Heart right ventricle (tissue), 16 donors: Measurements from ENCODE around the gene IL1RAPL2. TPM values are rescaled to one million over a fixed set of nuclear protein-coding genes. Genes with fewer than 3 reads are reported as not detected.
"Not testable (repeated sequence)": the region's sequence is repeated elsewhere in the genome, so short reads cannot be mapped to it uniquely, and the experiment has no call there.

Experiments
- ATAC-seq, 8 donors: fragments of 200-7000 bp; cut with Tn5 transposase; one replicate each; pipeline ENCODE4 v1.9.1; 2020; ENCODE audit warnings: mild to moderate bottlenecking in 8 of 8, moderate library complexity in 8 of 8, moderate number of reproducible peaks in 1 of 8
- DNase-seq, 2 donors: peaks; one replicate each; pipeline ENCODE4 v3.0.0-alpha.2; 2020
- H3K27ac ChIP-seq, 10 donors: fragments of 200-600 bp; sonication (generic) in 2 of 10; one replicate each; pipeline versions ENCODE4 v1.5.0 to v1.8.0; 2020 to 2022; ENCODE audit warnings: mild to moderate bottlenecking in 3 of 10
- H3K27me3 ChIP-seq, 7 donors: fragments of 200-600 bp; one replicate each; pipeline ENCODE4 v1.8.0; 2021 to 2022; ENCODE audit warnings: mild to moderate bottlenecking in 2 of 7
- H3K36me3 ChIP-seq, 9 donors: fragments of 200-600 bp; sonication (generic) in 1 of 9; one replicate each; pipeline versions ENCODE4 v1.5.0 to v1.8.0; 2020 to 2022; ENCODE audit warnings: mild to moderate bottlenecking in 2 of 9
- H3K4me1 ChIP-seq, 9 donors: fragments of 200-600 bp; sonication (generic) in 1 of 9; one replicate each; pipeline versions ENCODE4 v1.5.0 to v1.8.0; 2020 to 2022; ENCODE audit warnings: mild to moderate bottlenecking in 4 of 9
- H3K4me3 ChIP-seq, 10 donors: fragments of 200-600 bp; sonication (generic) in 2 of 10; one replicate each; pipeline versions ENCODE4 v1.5.0 to v1.8.0; 2020 to 2022; ENCODE audit warnings: mild to moderate bottlenecking in 7 of 10, moderate library complexity in 2 of 10
- H3K9me3 ChIP-seq, 11 donors: fragments of 200-600 bp in 10 of 11; sonication (generic) in 2 of 11; one replicate each; pipeline versions ENCODE4 v1.5.0 to v1.8.0; 2013 to 2022; ENCODE audit warnings: mild to moderate bottlenecking in 2 of 11, control low read depth in 1 of 11, moderate library complexity in 1 of 11
- CTCF ChIP-seq, 9 donors: fragments of 200-600 bp; sonication (generic) in 2 of 9; IDR thresholded peaks; one replicate each; pipeline versions ENCODE4 v1.5.0 to v1.8.0; 2021 to 2022; ENCODE audit warnings: antibody characterized with exemption in 9 of 9, mild to moderate bottlenecking in 5 of 9, moderate library complexity in 1 of 9
- WGBS, 2 donors: extraction: QIAGEN DNeasy Blood & Tissue Kit; methylation state at CpG; one replicate each; pipeline ENCODE4 v1.1.7; 2013; ENCODE audit warnings: inconsistent platforms in 1 of 2; 5-methylcytosine and 5-hydroxymethylcytosine counted together
- intact Hi-C, 10 donors: fragments of 100-400 bp; cut with DNase I; formaldehyde crosslinking; loops; one replicate each; pipeline versions ENCODE4 v1.11.1 to v1.14.2; 2022
- long read RNA-seq, 3 donors: library from polyadenylated mRNA; unstranded; transcript quantifications; one replicate each; pipeline ENCODE4 v2.0.0, GENCODE V29; 2020 to 2021
- polyA plus RNA-seq, 2 donors: library from polyadenylated mRNA; stranded (reverse); fragments of 200-250 nt; gene quantifications; one replicate each; pipeline ENCODE4 v1.2.3, GENCODE V29; 2013
- total RNA-seq, 10 donors: library from RNA; stranded (reverse); fragmentation: NEBNext Ultra II Directional in 3 of 10; extraction: Animal tissue kit (Norgen Biotek cat#: 25700) in 3 of 10; gene quantifications; one replicate each; pipeline versions ENCODE4 v1.2.1 to v1.2.4, GENCODE V29; 2021 to 2023
- donor health status: Arrhythmogenic right ventricular cardiomyopathy.
- donor health status: ischemic (EF 13 %, LVEDD 7.1; RV severe dilation, severe dysfunction).
- donor health status: healthy with polysubstance abuse.
- donor health status: DM: no; HTN: yes; CAD: no.
- donor health status: DM: no; HTN: no; CAD: no.
- donor health status: ischemic (EF 25% LVEDD 6.9; RV normal size, moderate dysfunction).
- donor health status: ischemic (EF 25% LVEDD 5.7; RV mildly dilated, moderate dysfunction).
- donor health status: healthy.
- donor health status: DM: yes; HTN: yes; CAD: no.
- donor health status: Ischemic cardiomyopathy.
- donor health status: ischemic (EF 35%, LVEDD 5.7; RV mildly dilated, moderate dysfunction).
- donor health status: nonischemic (EF 11% LVEDD 7.7; RV severe dilation, severe dysfunction).
- donor health status: DM: yes; HTN: yes; CAD: no.
- donor health status: PGD.
- donor health status: ischemic (EF 29% LVEDD 5.4; RV normal size, mild dysfunction).
- donor health status: nonischemic (EF 23%, LVEDD 6.1; RV moderate dilation, normal function).

The IL1RAPL2 gene
- not detected for total RNA-seq
- polyA plus RNA-seq = under 1 TPM in 1 of 2 donors, not detected in 1; 0.01 TPM
- long read RNA-seq, donor 1 = 0 reads
- long read RNA-seq, donor 2 = 0 reads
- long read RNA-seq, donor 3 = 0 reads

- peaks cover 0 to 68% (median 17%) of the 10 kb centered on the region in 7 donors for H3K27me3 ChIP-seq
- peak in 7 of 9 donors; percentile 25 to 53 (median 34) for TF ChIP-seq CTCF (IDR thresholded peaks at IDR 0.05)
- intact Hi-C loops = no loop called here
Measured at GRCh38 chrX:104565791-104566680, at the start of gene IL1RAPL2. Gene IL1RAPL2, plus strand, starts transcription at chrX:104566199.

GRCh38 chrX:104522386-104522785 lies 43.6 kb upstream of the IL1RAPL2 start:
- no peak for ATAC-seq
- TF ChIP-seq CTCF (IDR thresholded peaks at IDR 0.05) = no peak
- intact Hi-C loops = no loop called here
- Histone ChIP-seq H3K36me3 (no peaks in the 10 kb centered on the region), H3K4me3 (no peak overlapping the region), H3K27ac (no peak overlapping the region), H3K27me3 (peaks cover 0 to 21% (median 0%) of the 10 kb centered on the region in 7 donors), H3K9me3 (peaks cover 0 to 4% (median 0%) of the 10 kb centered on the region in 11 donors), H3K4me1 (no peaks in the 10 kb centered on the region)
- DNase-seq = no peak
- 6 to 33% methylated on average over 2 of the region's 2 CpGs for WGBS, 2 donors

More at GRCh38 chrX:104565791-104566680, at the start of gene IL1RAPL2:
- H3K9me3 ChIP-seq = no peaks in the 10 kb centered on the region
- ATAC-seq (peak in 4 of 8 donors; percentile 29 to 63 (median 56)), DNase-seq (peak; percentile 4 to 16)
- H3K4me1 ChIP-seq = no peaks in the 10 kb centered on the region
- H3K4me3 ChIP-seq = peak within 1 kb of the TSS in 9 of 10 donors; percentile 5 to 41 (median 21)
- WGBS, 2 donors = 1% methylated on average over 42 to 47 of the region's 48 CpGs
- no peaks in the 10 kb centered on the region for H3K36me3 ChIP-seq
- no peak within 1 kb of the TSS for H3K27ac ChIP-seq

- no peaks in the 10 kb centered on the region for H3K36me3 ChIP-seq
- WGBS, 2 donors = 55 to 61% methylated on average over 2 of the region's 2 CpGs
- no peaks in the 10 kb centered on the region for H3K4me1 ChIP-seq
- peaks cover 0 to 21% (median 0%) of the 10 kb centered on the region in 7 donors for H3K27me3 ChIP-seq
- ATAC-seq (no peak), DNase-seq (no peak)
- no peak overlapping the region for H3K27ac ChIP-seq
- H3K4me3 ChIP-seq = no peak overlapping the region
- peaks cover 0 to 9% (median 0%) of the 10 kb centered on the region in 11 donors for H3K9me3 ChIP-seq
- TF ChIP-seq CTCF (IDR thresholded peaks at IDR 0.05) = no peak
- intact Hi-C loops = no loop called here
Measured at GRCh38 chrX:104523858-104524257, 42.1 kb upstream of the IL1RAPL2 start.

GRCh38 chrX:104539081-104539480 lies 26.9 kb upstream of the IL1RAPL2 start:
- Histone ChIP-seq H3K27me3 (no peaks in the 10 kb centered on the region), H3K9me3 (peaks cover 0 to 27% (median 0%) of the 10 kb centered on the region in 11 donors), H3K4me1 (no peaks in the 10 kb centered on the region), H3K27ac (no peak overlapping the region), H3K4me3 (no peak overlapping the region), H3K36me3 (no peaks in the 10 kb centered on the region)
- intact Hi-C loops = no loop called here
- no peak for TF ChIP-seq CTCF (IDR thresholded peaks at IDR 0.05)
- WGBS, 2 donors = 79 to 82% methylated on average over 2 of the region's 2 CpGs
- DNase-seq (no peak), ATAC-seq (no peak)

- WGBS, 2 donors = 46 to 48% methylated on average over 2 of the region's 2 CpGs
- not testable (repeated sequence) for DNase-seq
Measured at GRCh38 chrX:104542447-104542846, 23.6 kb upstream of the IL1RAPL2 start.

More at GRCh38 chrX:104542447-104542846, 23.6 kb upstream of the IL1RAPL2 start:
- H3K27ac ChIP-seq, H3K27me3 ChIP-seq, H3K4me1 ChIP-seq, ATAC-seq, intact Hi-C loops, H3K36me3 ChIP-seq, H3K4me3 ChIP-seq: not testable (repeated sequence)
- peaks cover 0 to 27% (median 0%) of the 10 kb centered on the region in 11 donors for H3K9me3 ChIP-seq
